HEK293 (cell line): ENCODE results near the gene CABP1.

ENCODE experiments used
- KLF17 ChIP-seq: fragments of 450-650 bp; formaldehyde crosslinking; IDR thresholded peaks from 2 replicates; pipeline ENCODE4 v1.5.1; 2016; ENCODE audit warnings: missing biosample characterization, missing genetic modification characterization
- KLF9 ChIP-seq: fragments of 450-650 bp; formaldehyde crosslinking; IDR thresholded peaks from 2 replicates; pipeline ENCODE4 v1.5.1; 2016; ENCODE audit warnings: missing biosample characterization, missing genetic modification characterization, low read depth
- OSR2 ChIP-seq: fragments of 450-650 bp; formaldehyde crosslinking; IDR thresholded peaks from 2 replicates; pipeline ENCODE4 v1.5.1; 2016; ENCODE audit warnings: missing biosample characterization, missing genetic modification characterization
- OVOL3 ChIP-seq: fragments of 450-650 bp; formaldehyde crosslinking; IDR thresholded peaks from 2 replicates; pipeline ENCODE4 v1.5.1; 2016; ENCODE audit warnings: missing biosample characterization, missing genetic modification characterization
- PRDM1 ChIP-seq: fragments of 450-650 bp; formaldehyde crosslinking; IDR thresholded peaks from 2 replicates; pipeline ENCODE4; 2016; ENCODE audit warnings: missing biosample characterization, missing genetic modification characterization
- PRDM6 ChIP-seq: fragments of 450-650 bp; formaldehyde crosslinking; IDR thresholded peaks from 2 replicates; pipeline ENCODE4 v1.5.1; 2017; ENCODE audit warnings: missing biosample characterization, missing genetic modification characterization
- REPIN1 ChIP-seq: fragments of 450-650 bp; formaldehyde crosslinking; IDR thresholded peaks from 2 replicates; pipeline ENCODE4 v1.5.1; 2017; ENCODE audit warnings: missing biosample characterization, missing genetic modification characterization, low read depth
- SCRT2 ChIP-seq: fragments of 450-650 bp; formaldehyde crosslinking; IDR thresholded peaks from 2 replicates; pipeline ENCODE4 v1.5.1; 2016; ENCODE audit warnings: missing biosample characterization, missing genetic modification characterization
- SP7 ChIP-seq: fragments of 450-650 bp; formaldehyde crosslinking; IDR thresholded peaks from 2 replicates; pipeline ENCODE4 v1.5.1; 2016; ENCODE audit warnings: missing biosample characterization, missing genetic modification characterization
- WT1 ChIP-seq: fragments of 450-650 bp; formaldehyde crosslinking; IDR thresholded peaks from 2 replicates; pipeline ENCODE4 v1.5.1; 2016; ENCODE audit warnings: missing biosample characterization, missing genetic modification characterization
- ZBTB21 ChIP-seq: fragments of 450-650 bp; formaldehyde crosslinking; IDR thresholded peaks from 2 replicates; pipeline ENCODE4 v1.5.1; 2017; ENCODE audit warnings: missing biosample characterization, missing genetic modification characterization
- ZEB2 ChIP-seq: fragments of 450-650 bp; formaldehyde crosslinking; IDR thresholded peaks from 2 replicates; pipeline ENCODE4 v1.5.1; 2016; ENCODE audit warnings: missing biosample characterization, missing genetic modification characterization
- ZFP37 ChIP-seq: fragments of 450-650 bp; formaldehyde crosslinking; IDR thresholded peaks from 2 replicates; pipeline ENCODE4 v1.5.1; 2016; ENCODE audit warnings: missing biosample characterization, missing genetic modification characterization
- ZNF114 ChIP-seq: fragments of 450-650 bp; formaldehyde crosslinking; IDR thresholded peaks from 2 replicates; pipeline ENCODE4 v1.5.0; 2017; ENCODE audit warnings: missing biosample characterization, missing genetic modification characterization
- ZNF121 ChIP-seq: fragments of 450-650 bp; formaldehyde crosslinking; IDR thresholded peaks from 2 replicates; pipeline ENCODE4 v1.5.1; 2016; ENCODE audit warnings: missing biosample characterization, missing genetic modification characterization
- ZNF184 ChIP-seq: fragments of 450-650 bp; IDR thresholded peaks from 2 replicates; pipeline ENCODE4 v1.5.1; 2018; ENCODE audit warnings: missing biosample characterization, mild to moderate bottlenecking, missing genetic modification characterization
- ZNF214 ChIP-seq: fragments of 450-650 bp; formaldehyde crosslinking; IDR thresholded peaks from 2 replicates; pipeline ENCODE4 v1.5.1; 2017; ENCODE audit warnings: missing biosample characterization, mild to moderate bottlenecking, missing genetic modification characterization, borderline replicate concordance
- ZNF239 ChIP-seq: fragments of 450-650 bp; formaldehyde crosslinking; IDR thresholded peaks from 2 replicates; pipeline ENCODE4 v1.5.1; 2016; ENCODE audit warnings: missing biosample characterization, missing genetic modification characterization
- ZNF26 ChIP-seq: fragments of 450-650 bp; formaldehyde crosslinking; IDR thresholded peaks from 2 replicates; pipeline ENCODE4 v1.5.1; 2016; ENCODE audit warnings: missing biosample characterization, missing genetic modification characterization
- ZNF324 ChIP-seq: fragments of 450-650 bp; formaldehyde crosslinking; IDR thresholded peaks from 2 replicates; pipeline ENCODE4 v1.5.1; 2016; ENCODE audit warnings: missing biosample characterization, missing genetic modification characterization
- ZNF335 ChIP-seq: fragments of 450-650 bp; formaldehyde crosslinking; conservative IDR thresholded peaks from 2 replicates; pipeline ENCODE4 v1.5.1; 2016; ENCODE audit warnings: missing biosample characterization, missing genetic modification characterization
- ZNF514 ChIP-seq: fragments of 450-650 bp; formaldehyde crosslinking; IDR thresholded peaks from 2 replicates; pipeline ENCODE4 v1.5.1; 2016; ENCODE audit warnings: missing biosample characterization, missing genetic modification characterization
- ZNF558 ChIP-seq: fragments of 450-650 bp; formaldehyde crosslinking; IDR thresholded peaks from 2 replicates; pipeline ENCODE4 v1.5.1; 2016; ENCODE audit warnings: missing biosample characterization, missing genetic modification characterization
- ZNF560 ChIP-seq: fragments of 450-650 bp; formaldehyde crosslinking; IDR thresholded peaks from 2 replicates; pipeline ENCODE4 v1.5.1; 2017; ENCODE audit warnings: missing biosample characterization, missing genetic modification characterization, borderline replicate concordance
- ZNF600 ChIP-seq: fragments of 450-650 bp; formaldehyde crosslinking; IDR thresholded peaks from 2 replicates; pipeline ENCODE4 v1.5.1; 2016; ENCODE audit warnings: missing biosample characterization, missing genetic modification characterization
- ZNF623 ChIP-seq: fragments of 450-650 bp; formaldehyde crosslinking; IDR thresholded peaks from 2 replicates; pipeline ENCODE4 v1.5.1; 2016; ENCODE audit warnings: missing biosample characterization, missing genetic modification characterization
- ZNF639 ChIP-seq: fragments of 450-650 bp; formaldehyde crosslinking; IDR thresholded peaks from 2 replicates; pipeline ENCODE4 v1.5.1; 2016; ENCODE audit warnings: missing biosample characterization, missing genetic modification characterization
- ZNF660 ChIP-seq: fragments of 450-650 bp; IDR thresholded peaks from 2 replicates; pipeline ENCODE4 v1.5.1; 2018; ENCODE audit warnings: missing biosample characterization, mild to moderate bottlenecking, missing genetic modification characterization
- ZNF704 ChIP-seq: fragments of 450-650 bp; formaldehyde crosslinking; IDR thresholded peaks from 2 replicates; pipeline ENCODE4 v1.5.1; 2016; ENCODE audit warnings: missing biosample characterization, missing genetic modification characterization
- ZNF707 ChIP-seq: fragments of 450-650 bp; formaldehyde crosslinking; IDR thresholded peaks from 2 replicates; pipeline ENCODE4 v1.5.1; 2016; ENCODE audit warnings: missing biosample characterization, missing genetic modification characterization
- ZNF768 ChIP-seq: fragments of 450-650 bp; formaldehyde crosslinking; IDR thresholded peaks from 2 replicates; pipeline ENCODE4 v1.5.1; 2018; ENCODE audit warnings: missing biosample characterization, mild to moderate bottlenecking, missing genetic modification characterization
- ZSCAN16 ChIP-seq: fragments of 450-650 bp; formaldehyde crosslinking; IDR thresholded peaks from 2 replicates; pipeline ENCODE4 v1.5.1; 2016; ENCODE audit warnings: missing biosample characterization, missing genetic modification characterization
- ZSCAN5A ChIP-seq: fragments of 450-650 bp; formaldehyde crosslinking; IDR thresholded peaks from 2 replicates; pipeline ENCODE4 v1.5.1; 2016; ENCODE audit warnings: missing biosample characterization, missing genetic modification characterization

The CABP1 gene

GRCh38 chr12:120692524-120693033 lies 52.2 kb downstream of the CABP1 start (continued):
- no peak for TF ChIP-seq ZNF704 (tag by site-specific recombination)
- no peak for TF ChIP-seq ZNF324 (tag by site-specific recombination)
- peak; percentile 72; the same call in 1 of the 2 replicates for TF ChIP-seq ZNF660 (tag by site-specific recombination)
- no peak for TF ChIP-seq ZNF26
- TF ChIP-seq ZNF121 (tag by site-specific recombination) = no peak
- no peak for TF ChIP-seq ZFP37 (tag by site-specific recombination)
- no peak for TF ChIP-seq REPIN1 (tag by site-specific recombination)
- TF ChIP-seq ZNF239 (tag by site-specific recombination) = no peak
- TF ChIP-seq ZNF600 = 0 out of 2 replicates have a peak, but pooled peaks have one; percentile 28
- TF ChIP-seq SP7 (tag by site-specific recombination) = 0 out of 2 replicates have a peak, but pooled peaks have one; percentile 21
- TF ChIP-seq ZBTB21 (tag by site-specific recombination) = no peak
- no peak for TF ChIP-seq ZNF514
- TF ChIP-seq OSR2 (tag by site-specific recombination) = peak; percentile 67; the same call in 1 of the 2 replicates
- no peak for TF ChIP-seq PRDM6 (tag by site-specific recombination)
- no peak for TF ChIP-seq ZNF214 (tag by site-specific recombination)
- no peak for TF ChIP-seq ZNF114 (tag by site-specific recombination)
- TF ChIP-seq ZNF768 (tag by site-specific recombination) = no peak
- TF ChIP-seq ZNF623 (tag by site-specific recombination) = no peak
- no peak for TF ChIP-seq KLF17
- no peak for TF ChIP-seq ZNF558 (tag by site-specific recombination)
- TF ChIP-seq ZSCAN16 = peak; percentile 20; the same call in 1 of the 2 replicates
- no peak for TF ChIP-seq ZNF335
- TF ChIP-seq ZNF707 (tag by site-specific recombination) = no peak
- TF ChIP-seq WT1 (tag by site-specific recombination) = 0 out of 2 replicates have a peak, but pooled peaks have one; percentile 15
- no peak for TF ChIP-seq ZNF639
- TF ChIP-seq ZEB2 (tag by site-specific recombination) = no peak
- no peak for TF ChIP-seq SCRT2 (tag by site-specific recombination)
- no peak for TF ChIP-seq ZNF560 (tag by site-specific recombination)
- no peak for TF ChIP-seq KLF9 (tag by site-specific recombination)
- 0 out of 2 replicates have a peak, but pooled peaks have one; percentile 12 for TF ChIP-seq PRDM1 (tag by site-specific recombination)
- TF ChIP-seq OVOL3 (tag by site-specific recombination) = 0 out of 2 replicates have a peak, but pooled peaks have one; percentile 50
- no peak for TF ChIP-seq ZNF184 (tag by site-specific recombination)
- TF ChIP-seq ZSCAN5A (tag by site-specific recombination) = no peak
